PC-3 (cell line): Measurements from ENCODE around the gene PHF12. TPM values are rescaled to one million over a fixed set of nuclear protein-coding genes. Genes with fewer than 3 reads are reported as not detected.

ENCODE experiments used
- microRNA-seq: library from miRNA; unstranded; fragments of <30 nt; microRNA quantifications from one replicate; pipeline ENCODE4 v1.1.0, GENCODE V29; 2020; ENCODE audit not compliant: unreplicated experiment
- total RNA-seq: library from RNA; depleted of rRNA; stranded (reverse); fragments of >200 nt; gene quantifications from 2 replicates; pipeline ENCODE4 v1.2.3, GENCODE V29; 2014; rRNA removed

PHF12 gene
- total RNA-seq, 1 experiment from 2014 or later = 25.0 TPM

Small RNAs within 50 kb of the gene (microRNA-seq; reads per million reads assigned to microRNA genes)
- gene MIR451B = not detected

Other genes starting within 250 kb of the PHF12 start
- 1.9 and 2.6 TPM in 2 replicates for gene PROCA1, start 239.6 kb downstream of the PHF12 start, total RNA-seq
- 207 and 211 TPM in 2 replicates for gene RAB34, start 233.7 kb downstream of the PHF12 start, total RNA-seq
- gene RPL23A, start 231.5 kb downstream of the PHF12 start, total RNA-seq = 390 and 515 TPM in 2 replicates
- gene TLCD1, start 225.3 kb downstream of the PHF12 start, total RNA-seq = 7.1 and 9.3 TPM in 2 replicates
- 2.4 and 3.7 TPM in 2 replicates for gene NEK8, start 222.7 kb downstream of the PHF12 start, total RNA-seq
- 81.5 and 104 TPM in 2 replicates for gene TRAF4, start 207.5 kb downstream of the PHF12 start, total RNA-seq
- gene FAM222B, start 108.7 kb downstream of the PHF12 start, total RNA-seq = 4.8 and 6.5 TPM in 2 replicates
- 25.8 and 30.5 TPM in 2 replicates for gene ERAL1, start 96.5 kb downstream of the PHF12 start, total RNA-seq
- 23.1 and 34.7 TPM in 2 replicates for gene FLOT2, start 53.8 kb downstream of the PHF12 start, total RNA-seq
- gene DHRS13, start 48.4 kb downstream of the PHF12 start, total RNA-seq = 4.9 and 5.1 TPM in 2 replicates
- gene SEZ6, start 54.5 kb upstream of the PHF12 start, total RNA-seq = not detected in 2 replicates
- 0.87 and 1.5 TPM in 2 replicates for gene PIPOX, start 91.6 kb upstream of the PHF12 start, total RNA-seq
- gene MYO18A, start 228.9 kb upstream of the PHF12 start, total RNA-seq = 28.0 and 36.1 TPM in 2 replicates